PFSK-1 (cell line): ENCODE results near the gene LAMC3.

ENCODE experiments used
- POLR2AphosphoS5 ChIP-seq: IDR thresholded peaks from 2 replicates; pipeline ENCODE4 v1.6.1; 2012; ENCODE audit warnings: low read depth, mild to moderate bottlenecking, control low read depth, low read length, moderate library complexity
- REST ChIP-seq, 2 experiments: IDR thresholded peaks; 2 replicates each; pipeline versions ENCODE4 v1.6.1 to v1.8.0; 2011 to 2012; ENCODE audit warnings: low read depth in 2 of 2, low read length in 2 of 2, control low read depth in 1 of 2, inconsistent platforms in 1 of 2, mild to moderate bottlenecking in 1 of 2, moderate library complexity in 1 of 2; ENCODE audit not compliant: insufficient read depth in 1 of 2
- SIN3A ChIP-seq: IDR thresholded peaks from 2 replicates; pipeline ENCODE4 v1.6.1; 2012; ENCODE audit warnings: mild to moderate bottlenecking, low read length, moderate library complexity, borderline replicate concordance; ENCODE audit not compliant: insufficient read depth
- TAF1 ChIP-seq: IDR thresholded peaks from 2 replicates; pipeline ENCODE4 v1.6.1; 2012; ENCODE audit warnings: low read length, control low read depth, borderline replicate concordance; ENCODE audit not compliant: insufficient read depth

- TF ChIP-seq REST (IDR thresholded peaks at IDR 0.05; ENCODE audit: insufficient read depth in 1 of 2, low read depth in 2 of 2, low read length in 2 of 2) (no peak), SIN3A (no peak), POLR2AphosphoS5 (no peak), TAF1 (no peak)
Measured at GRCh38 chr9:131090025-131090787, 81.2 kb downstream of the LAMC3 start.
